Upper lobe of right lung (tissue), 1 donor: ENCODE data around the gene CGN. TPM values are rescaled to one million over a fixed set of nuclear protein-coding genes. Genes with fewer than 3 reads are reported as not detected.

Experiments used
- ATAC-seq: fragments of 200-7000 bp; cut with Tn5 transposase; one replicate; pipeline ENCODE4 v1.9.1; 2020; ENCODE audit warnings: mild to moderate bottlenecking, moderate library complexity
- DNase-seq: peaks from one replicate; pipeline ENCODE4 v3.0.0-alpha.2; 2020
- H3K27ac ChIP-seq: fragments of 200-600 bp; one replicate; pipeline ENCODE4 v1.8.0; 2022
- H3K27me3 ChIP-seq: fragments of 200-600 bp; one replicate; pipeline ENCODE4 v1.8.0; 2022; ENCODE audit warnings: mild to moderate bottlenecking
- H3K36me3 ChIP-seq: fragments of 200-600 bp; one replicate; pipeline ENCODE4 v1.8.0; 2022
- H3K4me1 ChIP-seq: fragments of 200-600 bp; one replicate; pipeline ENCODE4 v1.8.0; 2022
- H3K4me3 ChIP-seq: fragments of 200-600 bp; one replicate; pipeline ENCODE4 v1.8.0; 2022; ENCODE audit warnings: mild to moderate bottlenecking
- H3K9me3 ChIP-seq: fragments of 200-600 bp; one replicate; pipeline ENCODE4 v1.8.0; 2022
- intact Hi-C: fragments of 100-400 bp; cut with DNase I; formaldehyde crosslinking; loops from one replicate; pipeline ENCODE4 v1.11.0; 2022
- total RNA-seq: library from RNA; stranded (reverse); fragmentation: NEBNext Ultra II Directional; extraction: Animal tissue kit (Norgen Biotek cat#: 25700); gene quantifications from one replicate; pipeline ENCODE4 v1.2.1, GENCODE V29; 2021
- TF ChIP-seq, protein P1 (sequence below): fragments of 200-600 bp; IDR thresholded peaks from one replicate; pipeline ENCODE4 v1.8.0; 2022; ENCODE audit warnings: antibody characterized with exemption
- donor health status: DM: no; HTN: yes; CAD: no; lungs with severe emphysema.

Gene CGN
- total RNA-seq, 1 donor from 2014 or later, result 62.5 TPM

DNA sequence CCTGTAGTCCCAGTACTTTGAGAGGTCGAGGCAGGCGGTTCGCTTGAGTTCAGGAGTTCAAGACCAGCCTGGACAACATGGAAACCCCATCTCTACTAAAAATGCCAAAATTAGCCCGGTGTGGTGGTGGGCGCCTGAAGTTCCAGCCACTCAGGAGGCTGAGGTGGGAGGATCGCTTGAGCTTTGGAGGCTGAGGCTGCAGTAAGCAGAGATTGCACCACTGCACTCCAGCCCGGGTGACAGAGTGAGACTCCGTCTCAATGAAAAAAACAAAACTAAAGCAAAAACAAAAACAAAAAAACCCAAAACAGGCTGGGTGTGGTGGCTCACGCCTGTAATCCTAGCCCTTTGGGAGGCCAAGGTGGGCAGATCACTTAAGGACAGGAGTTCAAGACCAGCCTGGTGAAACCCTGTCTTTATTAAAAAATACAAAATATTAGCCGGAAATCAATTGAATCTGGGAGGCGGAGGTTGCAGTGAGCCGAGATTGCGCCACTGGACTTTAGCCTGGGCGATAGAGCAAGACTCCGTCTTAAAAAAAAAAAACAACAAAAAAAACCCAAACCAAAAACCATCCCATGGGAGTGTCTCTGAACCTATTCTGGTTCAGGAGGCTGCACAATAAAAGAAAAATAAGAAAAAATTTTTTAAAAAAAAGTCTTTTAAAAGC lies 1.7 kb upstream of the CGN start:
- Histone ChIP-seq H3K4me3 (no peak overlapping the region), H3K27me3 (no peaks in the 10 kb centered on the region), H3K27ac (no peak overlapping the region), H3K36me3 (no peaks in the 10 kb centered on the region), H3K9me3 (no peaks in the 10 kb centered on the region), H3K4me1 (peaks cover 17% of the 10 kb centered on the region)
- no peak for DNase-seq
- ATAC-seq, result no peak
- intact Hi-C loops, result no loop called here
- TF ChIP-seq, protein P1, sequence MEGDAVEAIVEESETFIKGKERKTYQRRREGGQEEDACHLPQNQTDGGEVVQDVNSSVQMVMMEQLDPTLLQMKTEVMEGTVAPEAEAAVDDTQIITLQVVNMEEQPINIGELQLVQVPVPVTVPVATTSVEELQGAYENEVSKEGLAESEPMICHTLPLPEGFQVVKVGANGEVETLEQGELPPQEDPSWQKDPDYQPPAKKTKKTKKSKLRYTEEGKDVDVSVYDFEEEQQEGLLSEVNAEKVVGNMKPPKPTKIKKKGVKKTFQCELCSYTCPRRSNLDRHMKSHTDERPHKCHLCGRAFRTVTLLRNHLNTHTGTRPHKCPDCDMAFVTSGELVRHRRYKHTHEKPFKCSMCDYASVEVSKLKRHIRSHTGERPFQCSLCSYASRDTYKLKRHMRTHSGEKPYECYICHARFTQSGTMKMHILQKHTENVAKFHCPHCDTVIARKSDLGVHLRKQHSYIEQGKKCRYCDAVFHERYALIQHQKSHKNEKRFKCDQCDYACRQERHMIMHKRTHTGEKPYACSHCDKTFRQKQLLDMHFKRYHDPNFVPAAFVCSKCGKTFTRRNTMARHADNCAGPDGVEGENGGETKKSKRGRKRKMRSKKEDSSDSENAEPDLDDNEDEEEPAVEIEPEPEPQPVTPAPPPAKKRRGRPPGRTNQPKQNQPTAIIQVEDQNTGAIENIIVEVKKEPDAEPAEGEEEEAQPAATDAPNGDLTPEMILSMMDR, result no peak

DNA sequence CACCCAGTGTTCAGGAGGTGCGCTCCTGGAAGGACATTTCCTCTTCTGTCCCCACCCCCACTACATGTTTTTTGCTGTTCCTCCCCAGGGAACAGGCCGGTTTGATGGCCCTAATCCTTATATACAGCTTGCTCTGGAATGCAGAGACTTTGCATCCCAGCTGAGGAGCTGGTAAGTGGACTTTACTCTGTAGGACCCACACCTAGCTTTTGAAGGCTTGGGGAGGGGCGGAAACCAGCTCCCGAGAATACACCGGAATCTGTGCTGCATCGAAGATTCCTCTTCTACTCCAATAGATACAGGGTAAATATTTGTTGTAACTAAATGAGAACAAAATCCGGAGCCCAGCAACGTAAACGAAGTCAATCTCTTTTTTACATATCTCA lies 1.2 kb upstream of the CGN start:
- DNase-seq (no peak), ATAC-seq (no peak)
- no peaks in the 10 kb centered on the region for H3K9me3 ChIP-seq
- H3K36me3 ChIP-seq, result no peaks in the 10 kb centered on the region
- TF ChIP-seq, protein P1, result no peak
- no peaks in the 10 kb centered on the region for H3K27me3 ChIP-seq
- H3K27ac ChIP-seq, result no peak overlapping the region
- no peak overlapping the region for H3K4me3 ChIP-seq
- peaks cover 17% of the 10 kb centered on the region for H3K4me1 ChIP-seq
- intact Hi-C loops, result no loop called here

DNA sequence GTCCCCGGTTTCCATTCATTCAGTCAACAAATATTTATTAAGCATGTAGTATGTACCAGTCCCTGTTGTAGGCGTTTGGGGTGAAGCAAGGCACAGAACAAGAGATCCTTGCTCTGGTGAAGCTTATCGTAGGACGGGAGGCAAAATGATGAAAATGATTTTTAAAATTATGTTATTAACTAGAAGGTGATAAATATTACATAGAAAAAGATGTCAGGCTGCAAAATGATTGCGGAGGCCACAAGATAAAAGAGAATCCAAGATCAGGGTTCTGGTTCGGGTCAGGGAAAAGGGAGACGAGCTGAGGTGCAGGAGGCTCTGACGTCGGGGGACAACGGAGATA lies 602 bp upstream of the CGN start:
- no peaks in the 10 kb centered on the region for H3K27me3 ChIP-seq
- H3K4me3 ChIP-seq, result peak overlapping the region; percentile 74
- H3K9me3 ChIP-seq, result no peaks in the 10 kb centered on the region
- H3K36me3 ChIP-seq, result no peaks in the 10 kb centered on the region
- intact Hi-C loops, result no loop called here
- DNase-seq (no peak), ATAC-seq (no peak)
- H3K4me1 ChIP-seq, result peaks cover 17% of the 10 kb centered on the region
- TF ChIP-seq, protein P1, result no peak
- peak overlapping the region; percentile 82 for H3K27ac ChIP-seq

DNA sequence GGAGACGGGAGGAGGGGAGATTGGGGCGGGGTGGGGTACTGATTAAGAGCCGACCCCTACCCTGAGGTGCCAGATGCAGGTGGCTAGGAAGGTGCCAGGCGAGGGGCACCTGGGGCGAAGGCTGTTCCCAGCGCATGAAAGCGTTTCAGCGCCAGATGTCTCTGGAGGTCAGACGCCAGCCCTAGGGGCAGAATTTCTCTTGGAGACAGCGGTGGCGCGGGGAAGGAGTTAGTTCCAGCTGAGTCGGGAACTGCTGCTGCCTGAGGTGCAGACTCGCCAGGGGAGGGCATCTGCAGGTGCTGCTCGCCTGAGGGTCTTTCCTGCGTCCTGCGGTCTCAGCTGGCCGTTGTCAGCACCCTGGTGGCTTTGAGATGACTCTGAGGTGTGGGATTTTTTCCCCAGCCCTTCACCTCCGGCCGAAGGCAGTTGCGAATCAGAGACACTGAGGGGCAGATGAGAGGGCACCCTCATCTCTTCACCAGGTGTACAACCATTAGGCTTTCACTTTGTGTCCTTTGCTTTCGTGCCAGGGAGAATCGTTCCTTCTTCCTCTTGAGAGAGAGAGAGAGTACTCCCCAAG lies 539 bp downstream of the CGN start:
- TF ChIP-seq, protein P1, result no peak
- Histone ChIP-seq H3K36me3 (no peaks in the 10 kb centered on the region), H3K4me1 (peaks cover 17% of the 10 kb centered on the region), H3K9me3 (no peaks in the 10 kb centered on the region), H3K4me3 (peak overlapping the region; percentile 74), H3K27ac (peak overlapping the region; percentile 82), H3K27me3 (no peaks in the 10 kb centered on the region)
- intact Hi-C loops, result no loop called here
- DNase-seq (peak; percentile 78), ATAC-seq (peak; percentile 2)

DNA sequence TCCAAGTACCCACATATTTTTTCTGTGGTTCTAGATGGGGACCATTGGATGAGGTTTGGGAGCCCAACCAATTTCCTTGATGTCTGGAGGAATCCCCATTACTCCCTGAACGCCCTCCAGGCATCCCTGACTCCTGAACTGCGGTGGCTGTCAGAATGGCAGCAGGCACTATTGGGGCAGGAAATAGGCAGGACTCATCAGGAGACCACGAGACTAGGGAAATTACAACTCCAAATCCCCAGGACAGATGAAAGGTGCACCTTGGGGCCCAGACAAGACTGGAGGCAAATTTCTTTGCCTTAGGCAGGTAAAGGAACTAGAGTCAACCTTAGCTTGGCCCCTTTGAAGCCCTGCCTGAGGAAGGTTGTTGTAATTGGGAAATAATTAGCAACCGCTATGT lies 1.1 kb downstream of the CGN start:
- Histone ChIP-seq H3K4me3 (peak overlapping the region; percentile 74), H3K36me3 (no peaks in the 10 kb centered on the region), H3K4me1 (peaks cover 17% of the 10 kb centered on the region), H3K27me3 (no peaks in the 10 kb centered on the region), H3K27ac (peak overlapping the region; percentile 82), H3K9me3 (no peaks in the 10 kb centered on the region)
- intact Hi-C loops, result no loop called here
- no peak for DNase-seq
- TF ChIP-seq, protein P1, result no peak
- ATAC-seq, result no peak
